Stimulated activated CD8-positive, alpha-beta memory T cell treated with anti-CD3 and anti-CD28 coated beads, Interleukin-7, amount 100 ng/mL, for 24 hours (primary cell): ENCODE measurements around the gene PRSS33.

ENCODE experiments used
- DNase-seq: peaks from one replicate; pipeline ENCODE4 v3.0.0-alpha.2; 2020; ENCODE audit warnings: low read depth

PRSS33 gene

DNA sequence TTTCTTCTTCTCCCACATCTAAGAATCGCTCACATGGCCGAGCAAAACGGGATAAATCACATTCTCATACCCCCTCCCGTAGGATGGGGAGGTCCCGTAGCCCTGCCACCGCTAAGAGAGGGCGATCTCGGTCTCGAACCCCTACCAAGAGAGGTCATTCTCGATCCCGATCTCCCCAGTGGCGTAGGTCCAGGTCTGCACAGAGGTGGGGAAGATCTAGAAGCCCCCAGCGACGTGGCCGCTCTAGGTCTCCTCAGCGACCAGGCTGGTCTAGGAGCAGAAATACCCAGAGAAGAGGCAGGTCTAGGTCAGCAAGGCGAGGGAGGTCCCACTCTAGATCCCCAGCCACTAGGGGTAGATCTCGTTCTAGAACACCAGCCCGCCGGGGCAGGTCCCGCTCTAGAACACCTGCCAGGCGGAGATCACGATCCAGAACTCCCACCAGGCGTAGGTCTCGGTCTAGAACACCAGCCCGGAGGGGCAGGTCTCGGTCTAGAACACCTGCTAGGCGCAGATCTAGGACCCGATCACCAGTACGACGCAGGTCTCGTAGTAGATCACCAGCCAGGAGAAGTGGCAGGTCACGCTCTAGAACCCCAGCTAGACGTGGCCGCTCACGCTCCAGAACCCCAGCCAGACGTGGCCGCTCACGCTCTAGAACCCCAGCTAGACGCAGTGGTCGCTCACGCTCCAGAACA lies 25.3 kb downstream of the PRSS33 start:
- no peak for DNase-seq

DNA sequence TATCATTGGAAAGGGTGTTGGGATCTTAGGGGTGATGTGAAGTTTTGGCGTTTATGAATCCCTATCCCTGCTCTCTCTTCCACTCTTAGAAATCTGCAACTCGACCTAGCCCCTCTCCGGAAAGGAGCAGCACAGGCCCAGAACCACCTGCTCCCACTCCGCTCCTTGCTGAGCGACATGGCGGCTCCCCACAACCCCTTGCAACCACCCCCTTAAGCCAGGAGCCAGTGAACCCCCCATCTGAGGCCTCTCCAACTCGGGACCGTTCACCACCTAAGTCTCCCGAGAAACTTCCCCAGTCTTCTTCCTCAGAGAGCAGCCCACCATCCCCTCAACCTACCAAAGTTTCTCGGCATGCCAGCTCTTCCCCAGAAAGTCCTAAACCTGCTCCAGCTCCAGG lies 25.9 kb downstream of the PRSS33 start:
- DNase-seq, result no peak

- no peak for DNase-seq
Observed at GRCh38 chr16:2757344-2757743, 30.0 kb downstream of the PRSS33 start.

DNA sequence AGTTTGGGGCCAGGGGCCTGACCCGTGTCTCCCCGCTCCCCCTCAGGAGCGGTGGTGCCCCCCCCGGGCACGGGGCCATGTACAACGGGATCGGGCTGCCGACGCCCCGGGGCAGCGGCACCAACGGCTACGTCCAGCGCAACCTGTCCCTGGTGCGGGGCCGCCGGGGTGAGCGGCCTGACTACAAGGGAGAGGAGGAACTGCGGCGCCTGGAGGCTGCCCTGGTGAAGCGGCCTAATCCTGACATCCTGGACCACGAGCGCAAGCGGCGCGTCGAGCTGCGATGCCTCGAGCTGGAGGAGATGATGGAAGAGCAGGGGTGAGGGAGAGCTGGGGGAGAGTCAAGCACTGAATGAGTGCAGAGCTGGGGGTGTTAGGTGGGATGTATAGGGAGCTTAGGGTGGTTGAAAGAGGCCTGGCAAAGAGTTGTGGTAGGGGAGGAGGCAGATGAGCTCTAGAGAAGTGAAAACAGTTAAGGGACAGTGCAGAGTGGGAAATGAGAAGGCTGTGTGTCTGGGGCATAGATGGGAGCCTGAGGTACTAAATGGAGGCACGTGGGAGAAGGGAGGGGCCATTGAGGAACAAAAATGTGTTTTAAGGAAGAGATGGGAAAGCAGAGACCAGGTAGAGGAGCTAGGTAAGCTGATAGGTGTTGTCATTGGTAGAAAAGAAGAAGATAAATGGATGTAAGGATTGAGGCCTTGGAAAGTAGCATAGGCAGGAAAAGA lies 30.9 kb downstream of the PRSS33 start:
- DNase-seq, result no peak

- no peak for DNase-seq
Observed at GRCh38 chr16:2755158-2755557, 32.2 kb downstream of the PRSS33 start.

DNA sequence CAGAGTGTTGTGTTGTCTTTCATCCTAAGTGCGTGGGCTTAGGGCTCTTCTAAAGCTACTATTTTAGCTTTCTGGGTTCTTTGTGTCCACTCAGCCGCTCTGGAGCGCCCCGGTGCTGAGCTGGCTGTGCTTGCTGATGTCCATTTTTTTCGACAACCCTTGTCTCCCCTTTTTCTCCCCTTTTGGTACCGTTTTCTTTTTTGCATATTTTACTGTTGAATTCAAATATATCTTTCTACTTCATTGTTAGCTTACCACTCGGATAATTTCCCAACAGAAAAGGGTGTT lies 33.7 kb downstream of the PRSS33 start:
- DNase-seq, result no peak

DNA sequence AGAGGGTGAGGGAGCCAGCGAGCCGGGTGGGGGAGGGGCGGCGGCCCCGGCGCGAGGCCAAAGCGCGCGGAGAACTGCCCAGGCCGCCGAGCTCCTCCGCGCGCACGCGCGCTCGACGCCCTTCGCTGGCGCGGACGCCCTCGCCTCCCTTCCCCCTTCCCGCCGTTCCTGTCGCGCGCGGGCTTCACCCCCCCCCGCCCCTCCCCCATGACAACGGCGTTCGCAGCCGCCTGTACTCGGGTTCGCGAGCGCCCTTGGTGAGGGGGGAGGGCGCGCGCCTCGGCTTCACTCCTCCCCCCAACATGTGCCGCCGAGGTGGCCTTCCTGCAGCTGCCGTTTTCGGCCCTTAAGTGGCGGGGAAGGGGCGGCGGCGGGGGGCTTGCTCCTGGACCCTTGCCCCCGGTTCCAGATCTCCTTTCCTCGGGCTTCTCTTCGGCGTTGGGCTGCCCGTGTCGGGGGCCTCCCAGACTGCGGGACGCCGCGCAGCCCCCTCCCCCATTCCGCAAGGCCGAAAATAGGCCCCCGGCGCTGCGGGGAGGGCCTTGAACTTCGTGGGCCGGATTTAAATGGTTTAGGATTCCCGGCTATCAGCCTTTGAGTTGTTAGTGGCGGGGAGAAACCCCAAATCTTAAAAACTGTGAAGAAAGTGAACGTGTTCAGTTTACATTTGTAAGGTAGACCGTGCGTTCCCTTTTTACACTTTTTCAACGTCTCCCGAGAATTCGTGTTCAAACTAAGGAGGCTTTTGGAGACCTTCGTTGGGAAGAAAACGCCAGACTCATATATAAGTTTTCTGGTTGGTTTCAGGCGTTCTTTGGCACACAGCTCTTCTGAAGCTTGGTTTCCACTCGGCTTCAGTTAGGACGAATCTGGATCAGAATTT lies 34.3 kb downstream of the PRSS33 start:
- DNase-seq, result no peak

- DNase-seq, result peak; percentile 82
Observed at GRCh38 chr16:2752035-2752849, 35.1 kb downstream of the PRSS33 start, which contains the start of gene SRRM2. SRRM2 (plus strand) TSS chr16:2752638; CDS start chr16:2756365, 3,727 bp downstream.

GRCh38 chr16:2751577-2752034 lies 35.8 kb downstream of the PRSS33 start:
- DNase-seq, result no peak

GRCh38 chr16:2749936-2750335 lies 37.4 kb downstream of the PRSS33 start:
- no peak for DNase-seq

GRCh38 chr16:2749476-2749875 lies 37.9 kb downstream of the PRSS33 start:
- DNase-seq, result no peak

DNA sequence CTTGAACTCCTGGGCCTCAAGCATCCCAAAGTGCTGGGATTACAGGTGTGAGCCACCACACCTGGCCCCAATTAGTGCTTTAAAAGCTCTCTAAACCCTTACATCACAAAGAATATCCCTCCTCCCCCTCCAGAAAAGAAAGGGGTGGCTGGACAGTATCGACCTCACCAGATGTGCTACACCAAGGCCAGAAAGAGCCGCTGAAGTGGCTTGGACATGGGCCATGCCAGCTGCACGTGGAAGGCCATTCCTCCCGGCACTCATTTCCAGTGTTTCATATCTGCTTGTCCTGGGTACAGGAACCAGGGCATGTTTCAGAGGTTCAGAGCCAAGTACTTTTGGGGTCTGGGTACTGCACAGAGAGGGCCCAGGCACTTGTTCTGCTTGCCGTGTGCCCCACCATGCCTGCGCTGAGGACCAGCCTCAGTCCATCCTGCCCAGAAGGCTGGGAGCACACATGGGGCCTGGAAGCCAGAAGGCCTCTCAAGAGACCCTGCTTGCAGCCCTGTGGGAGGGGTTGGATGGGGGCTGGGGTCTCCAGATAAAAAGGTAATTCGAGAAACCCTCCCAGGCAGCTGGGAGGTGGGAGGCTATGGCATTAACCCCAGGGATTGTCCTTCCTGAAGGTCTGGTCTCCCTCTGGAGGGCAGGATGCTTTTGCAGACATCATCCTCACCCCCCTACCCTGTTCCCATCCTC lies 38.5 kb downstream of the PRSS33 start:
- no peak for DNase-seq

GRCh38 chr16:2745961-2746360 lies 41.4 kb downstream of the PRSS33 start:
- DNase-seq, result no peak

GRCh38 chr16:2745116-2745890 lies 42.1 kb downstream of the PRSS33 start:
- DNase-seq, result no peak

DNA sequence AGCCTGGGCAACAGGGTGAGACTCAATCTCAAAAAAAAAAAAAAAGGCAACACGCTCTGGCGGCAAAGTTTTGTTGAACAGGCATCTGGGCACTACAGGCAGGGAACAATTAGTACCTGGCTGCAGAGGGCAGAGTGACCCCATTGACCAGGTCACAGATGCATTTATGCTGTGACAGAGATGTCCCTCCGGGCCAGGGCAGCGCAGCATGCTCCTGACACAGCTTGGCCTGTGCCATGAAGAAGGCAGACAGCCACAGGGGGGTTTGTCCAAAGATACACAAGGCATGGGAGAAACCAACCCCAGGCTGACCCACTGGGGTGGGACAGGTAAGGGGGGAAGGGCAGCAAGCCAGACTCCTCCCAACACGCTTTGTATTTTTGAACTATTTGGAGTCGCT lies 42.6 kb downstream of the PRSS33 start:
- no peak for DNase-seq

- no peak for DNase-seq
Observed at GRCh38 chr16:2743007-2743810, 44.2 kb downstream of the PRSS33 start.

DNA sequence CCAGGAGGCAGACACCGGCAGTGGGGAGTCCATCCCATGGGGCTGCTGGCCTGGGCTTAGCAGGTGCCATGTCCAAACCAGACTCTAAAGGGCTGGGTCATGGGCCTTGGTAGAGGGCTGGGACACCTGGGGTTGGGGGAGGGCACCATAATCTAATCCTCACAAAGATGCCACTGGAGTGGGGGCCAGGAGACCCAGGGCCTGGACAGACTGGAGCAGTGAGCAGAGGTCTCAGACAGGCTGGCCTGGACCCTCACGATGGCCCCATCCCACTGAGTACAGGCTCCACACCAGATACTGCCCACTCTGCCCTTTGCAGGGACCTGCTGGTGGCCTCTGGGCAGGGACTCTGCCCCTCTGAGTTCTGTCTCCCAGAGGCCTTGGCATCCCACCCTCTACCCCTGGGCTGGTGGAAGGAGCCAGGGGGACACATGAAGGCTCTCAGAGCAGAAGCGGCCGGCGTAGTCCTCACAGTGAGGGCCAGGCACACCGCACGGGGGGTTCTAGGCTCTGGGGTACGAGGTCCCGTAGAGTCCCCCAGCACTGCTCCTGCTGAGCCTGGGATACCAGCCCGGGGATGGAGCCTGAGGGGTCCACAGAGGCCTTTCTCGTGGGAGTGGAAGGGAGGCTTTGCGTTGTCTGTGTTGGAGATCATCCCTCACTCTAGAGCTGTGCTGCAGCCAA lies 44.9 kb downstream of the PRSS33 start:
- no peak for DNase-seq

- DNase-seq, result no peak
Observed at GRCh38 chr16:2741168-2741567, 46.2 kb downstream of the PRSS33 start.

- no peak for DNase-seq
Observed at GRCh38 chr16:2740476-2740875, 46.9 kb downstream of the PRSS33 start.
